ENCODE data around the gene CACNA1S.

- no peak for TF ChIP-seq EP300 (IDR thresholded peaks at IDR 0.05; ENCODE audit: borderline replicate concordance in 1 of 2, low read depth in 1 of 2, low read length in 1 of 2)
- no peak for TF ChIP-seq CTCF (IDR thresholded peaks at IDR 0.05)
- no peak for TF ChIP-seq FOXJ3 (CRISPR knock-in tag; IDR thresholded peaks at IDR 0.05)
- TF ChIP-seq USF2 (IDR thresholded peaks at IDR 0.05; ENCODE audit: borderline replicate concordance, low read depth, low read length) = no peak
- TF ChIP-seq YY1 (IDR thresholded peaks at IDR 0.05; ENCODE audit: low read depth) = no peak
- TF ChIP-seq FOXM1 (IDR thresholded peaks at IDR 0.05; ENCODE audit: low read depth) = no peak
- TF ChIP-seq USF1 (IDR thresholded peaks at IDR 0.05; ENCODE audit: borderline replicate concordance, low read depth) = no peak
- TF ChIP-seq EZH2phosphoT487 (IDR thresholded peaks at IDR 0.05; ENCODE audit: borderline replicate concordance, low read depth) = no peak
These were observed 700 bp upstream of the CACNA1S start for GRCh38 chr1:201112926-201113325.

Data from SK-N-SH (cell line).